ENCODE results near the gene USP44. TPM values are rescaled to one million over a fixed set of nuclear protein-coding genes. Genes with fewer than 3 reads are reported as not detected.

The USP44 gene
- polyA plus RNA-seq, 1 donor from 2014 or later: 3.7 TPM

GRCh38 chr12:95599880-95600279 lies 48.6 kb upstream of the USP44 start:
- H3K4me2 ChIP-seq (ENCODE audit: low read length): no peak overlapping the region
- H3K9me3 ChIP-seq (ENCODE audit: low read length): no peaks in the 10 kb centered on the region
- H3K4me3 ChIP-seq (ENCODE audit: low read length): no peak overlapping the region
- no peak overlapping the region for H3K9ac ChIP-seq (ENCODE audit: low read length)
- TF ChIP-seq, protein P1, sequence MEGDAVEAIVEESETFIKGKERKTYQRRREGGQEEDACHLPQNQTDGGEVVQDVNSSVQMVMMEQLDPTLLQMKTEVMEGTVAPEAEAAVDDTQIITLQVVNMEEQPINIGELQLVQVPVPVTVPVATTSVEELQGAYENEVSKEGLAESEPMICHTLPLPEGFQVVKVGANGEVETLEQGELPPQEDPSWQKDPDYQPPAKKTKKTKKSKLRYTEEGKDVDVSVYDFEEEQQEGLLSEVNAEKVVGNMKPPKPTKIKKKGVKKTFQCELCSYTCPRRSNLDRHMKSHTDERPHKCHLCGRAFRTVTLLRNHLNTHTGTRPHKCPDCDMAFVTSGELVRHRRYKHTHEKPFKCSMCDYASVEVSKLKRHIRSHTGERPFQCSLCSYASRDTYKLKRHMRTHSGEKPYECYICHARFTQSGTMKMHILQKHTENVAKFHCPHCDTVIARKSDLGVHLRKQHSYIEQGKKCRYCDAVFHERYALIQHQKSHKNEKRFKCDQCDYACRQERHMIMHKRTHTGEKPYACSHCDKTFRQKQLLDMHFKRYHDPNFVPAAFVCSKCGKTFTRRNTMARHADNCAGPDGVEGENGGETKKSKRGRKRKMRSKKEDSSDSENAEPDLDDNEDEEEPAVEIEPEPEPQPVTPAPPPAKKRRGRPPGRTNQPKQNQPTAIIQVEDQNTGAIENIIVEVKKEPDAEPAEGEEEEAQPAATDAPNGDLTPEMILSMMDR (IDR thresholded peaks at IDR 0.05; ENCODE audit: poor library complexity, severe bottlenecking): no peak
- TF ChIP-seq SMC3 (conservative IDR thresholded peaks at IDR 0.05; ENCODE audit: poor library complexity) (no peak), TAF1 (IDR thresholded peaks at IDR 0.05; ENCODE audit: low read depth) (no peak), RAD21 (conservative IDR thresholded peaks at IDR 0.05) (no peak), MXI1 (conservative IDR thresholded peaks at IDR 0.05; ENCODE audit: poor library complexity, severe bottlenecking) (no peak), POLR2AphosphoS5 (IDR thresholded peaks at IDR 0.05) (no peak), EZH2 (IDR thresholded peaks at IDR 0.05; ENCODE audit: borderline replicate concordance, insufficient read depth, low read length, poor library complexity, severe bottlenecking) (no peak), EP300 (conservative IDR thresholded peaks at IDR 0.05; ENCODE audit: poor library complexity, severe bottlenecking) (no peak)
- TF ChIP-seq, protein P2, sequence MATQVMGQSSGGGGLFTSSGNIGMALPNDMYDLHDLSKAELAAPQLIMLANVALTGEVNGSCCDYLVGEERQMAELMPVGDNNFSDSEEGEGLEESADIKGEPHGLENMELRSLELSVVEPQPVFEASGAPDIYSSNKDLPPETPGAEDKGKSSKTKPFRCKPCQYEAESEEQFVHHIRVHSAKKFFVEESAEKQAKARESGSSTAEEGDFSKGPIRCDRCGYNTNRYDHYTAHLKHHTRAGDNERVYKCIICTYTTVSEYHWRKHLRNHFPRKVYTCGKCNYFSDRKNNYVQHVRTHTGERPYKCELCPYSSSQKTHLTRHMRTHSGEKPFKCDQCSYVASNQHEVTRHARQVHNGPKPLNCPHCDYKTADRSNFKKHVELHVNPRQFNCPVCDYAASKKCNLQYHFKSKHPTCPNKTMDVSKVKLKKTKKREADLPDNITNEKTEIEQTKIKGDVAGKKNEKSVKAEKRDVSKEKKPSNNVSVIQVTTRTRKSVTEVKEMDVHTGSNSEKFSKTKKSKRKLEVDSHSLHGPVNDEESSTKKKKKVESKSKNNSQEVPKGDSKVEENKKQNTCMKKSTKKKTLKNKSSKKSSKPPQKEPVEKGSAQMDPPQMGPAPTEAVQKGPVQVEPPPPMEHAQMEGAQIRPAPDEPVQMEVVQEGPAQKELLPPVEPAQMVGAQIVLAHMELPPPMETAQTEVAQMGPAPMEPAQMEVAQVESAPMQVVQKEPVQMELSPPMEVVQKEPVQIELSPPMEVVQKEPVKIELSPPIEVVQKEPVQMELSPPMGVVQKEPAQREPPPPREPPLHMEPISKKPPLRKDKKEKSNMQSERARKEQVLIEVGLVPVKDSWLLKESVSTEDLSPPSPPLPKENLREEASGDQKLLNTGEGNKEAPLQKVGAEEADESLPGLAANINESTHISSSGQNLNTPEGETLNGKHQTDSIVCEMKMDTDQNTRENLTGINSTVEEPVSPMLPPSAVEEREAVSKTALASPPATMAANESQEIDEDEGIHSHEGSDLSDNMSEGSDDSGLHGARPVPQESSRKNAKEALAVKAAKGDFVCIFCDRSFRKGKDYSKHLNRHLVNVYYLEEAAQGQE (IDR thresholded peaks at IDR 0.05; ENCODE audit: borderline replicate concordance): no peak
- H3K9me2 ChIP-seq (ENCODE audit: insufficient read depth, low read length): no peaks in the 10 kb centered on the region
- no peaks in the 10 kb centered on the region for H4K20me1 ChIP-seq (ENCODE audit: insufficient read depth)
- H3K36me3 ChIP-seq (ENCODE audit: insufficient read depth, low read length): no peaks in the 10 kb centered on the region
- no peak overlapping the region for H3K27ac ChIP-seq (ENCODE audit: low read length)
- no peaks in the 10 kb centered on the region for H3K79me2 ChIP-seq (replicated peaks; ENCODE audit: insufficient read depth, low read length)
- H2AFZ ChIP-seq (ENCODE audit: low read depth, low read length): no peak overlapping the region
- no peaks in the 10 kb centered on the region for H3F3A ChIP-seq (ENCODE audit: insufficient read depth, low read length, poor library complexity, severe bottlenecking)
- no peaks in the 10 kb centered on the region for H3K27me3 ChIP-seq (ENCODE audit: insufficient read depth, low read depth, low read length)

DNA sequence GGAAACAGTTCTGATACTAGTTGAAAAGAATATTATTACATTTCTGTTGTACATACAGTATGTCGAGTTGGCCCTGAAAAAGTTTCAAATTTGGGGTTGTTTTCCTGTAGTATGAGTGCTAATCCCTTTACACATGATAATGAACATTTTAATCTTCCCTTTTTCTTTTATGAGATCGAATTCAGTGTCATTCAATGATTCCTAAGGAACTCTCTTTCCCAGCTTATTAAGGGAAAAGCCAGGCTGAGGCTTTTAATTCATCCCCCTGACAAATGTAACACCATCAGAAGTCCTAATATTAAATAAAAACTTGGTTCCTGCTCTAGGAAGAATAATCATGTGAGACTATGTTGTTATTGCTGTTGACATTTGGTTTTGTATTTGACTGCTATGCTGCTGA lies 42.9 kb upstream of the USP44 start:
- TF ChIP-seq EZH2 (IDR thresholded peaks at IDR 0.05; ENCODE audit: borderline replicate concordance, insufficient read depth, low read length, poor library complexity, severe bottlenecking): no peak
- no peak for TF ChIP-seq MXI1 (conservative IDR thresholded peaks at IDR 0.05; ENCODE audit: poor library complexity, severe bottlenecking)
- TF ChIP-seq, protein P2 (IDR thresholded peaks at IDR 0.05; ENCODE audit: borderline replicate concordance): no peak
- TF ChIP-seq TAF1 (IDR thresholded peaks at IDR 0.05; ENCODE audit: low read depth): no peak
- TF ChIP-seq POLR2AphosphoS5 (IDR thresholded peaks at IDR 0.05): no peak
- TF ChIP-seq, protein P1 (IDR thresholded peaks at IDR 0.05; ENCODE audit: poor library complexity, severe bottlenecking): no peak
- no peak for TF ChIP-seq SMC3 (conservative IDR thresholded peaks at IDR 0.05; ENCODE audit: poor library complexity)
- no peak for TF ChIP-seq EP300 (conservative IDR thresholded peaks at IDR 0.05; ENCODE audit: poor library complexity, severe bottlenecking)
- TF ChIP-seq RAD21 (conservative IDR thresholded peaks at IDR 0.05): no peak

More for the DNA sequence above, 42.9 kb upstream of the USP44 start:
- Histone ChIP-seq H3K36me3 (ENCODE audit: insufficient read depth, low read length) (no peaks in the 10 kb centered on the region), H3K9me2 (ENCODE audit: insufficient read depth, low read length) (no peaks in the 10 kb centered on the region), H3K79me2 (replicated peaks; ENCODE audit: insufficient read depth, low read length) (no peaks in the 10 kb centered on the region), H3K27me3 (ENCODE audit: insufficient read depth, low read depth, low read length) (no peaks in the 10 kb centered on the region), H3K4me3 (ENCODE audit: low read length) (no peak overlapping the region), H2AFZ (ENCODE audit: low read depth, low read length) (no peak overlapping the region), H4K20me1 (ENCODE audit: insufficient read depth) (no peaks in the 10 kb centered on the region), H3F3A (ENCODE audit: insufficient read depth, low read length, poor library complexity, severe bottlenecking) (no peaks in the 10 kb centered on the region), H3K9me3 (ENCODE audit: low read length) (no peaks in the 10 kb centered on the region), H3K27ac (ENCODE audit: low read length) (no peak overlapping the region), H3K9ac (ENCODE audit: low read length) (no peak overlapping the region), H3K4me2 (ENCODE audit: low read length) (no peak overlapping the region)

Data from neural cell (in vitro differentiated cells).